ENCODE data around the gene MRPL4.
A peak's percentile ranks its signal among the peaks of the same experiment; 100 is the strongest.

Gene MRPL4

GRCh38 chr19:10289167-10289835, 37.3 kb downstream of the MRPL4 start:
- peak; percentile 44 for DNase-seq (ENCODE audit: extremely low read depth, low read depth)
- TF ChIP-seq CTCF (IDR thresholded peaks at IDR 0.05; ENCODE audit: low read depth, low read length, missing control alignments) = no peak
- peak overlapping the region; percentile 49 for H3K4me3 ChIP-seq (replicated peaks; ENCODE audit: low read depth, low read length)

- no peak for DNase-seq (ENCODE audit: extremely low read depth, low read depth)
- TF ChIP-seq CTCF (IDR thresholded peaks at IDR 0.05; ENCODE audit: low read depth, low read length, missing control alignments) = no peak
- H3K4me3 ChIP-seq (replicated peaks; ENCODE audit: low read depth, low read length) = peak within 1 kb of the TSS; percentile 49
These were observed 37.9 kb downstream of the MRPL4 start, which contains the start of gene ICAM5 for GRCh38 chr19:10289836-10290356. TSS of gene ICAM5 (plus strand) at chr19:10289952. CDS start at chr19:10290044, 92 bp downstream.

GRCh38 chr19:10290357-10290875, 38.4 kb downstream of the MRPL4 start:
- peak overlapping the region; percentile 49 for H3K4me3 ChIP-seq (replicated peaks; ENCODE audit: low read depth, low read length)
- no peak for TF ChIP-seq CTCF (IDR thresholded peaks at IDR 0.05; ENCODE audit: low read depth, low read length, missing control alignments)
- DNase-seq (ENCODE audit: extremely low read depth, low read depth) = no peak

- peak overlapping the region; percentile 49 for H3K4me3 ChIP-seq (replicated peaks; ENCODE audit: low read depth, low read length)
- no peak for DNase-seq (ENCODE audit: extremely low read depth, low read depth)
- no peak for TF ChIP-seq CTCF (IDR thresholded peaks at IDR 0.05; ENCODE audit: low read depth, low read length, missing control alignments)
These were observed 39.0 kb downstream of the MRPL4 start for GRCh38 chr19:10290876-10291553.

GRCh38 chr19:10291554-10292205, 39.7 kb downstream of the MRPL4 start:
- no peak for DNase-seq (ENCODE audit: extremely low read depth, low read depth)
- TF ChIP-seq CTCF (IDR thresholded peaks at IDR 0.05; ENCODE audit: low read depth, low read length, missing control alignments) = no peak
- peak overlapping the region; percentile 49 for H3K4me3 ChIP-seq (replicated peaks; ENCODE audit: low read depth, low read length)

GRCh38 chr19:10292206-10292788, 40.3 kb downstream of the MRPL4 start:
- peak; percentile 56 for DNase-seq (ENCODE audit: extremely low read depth, low read depth)

More at GRCh38 chr19:10292206-10292788, 40.3 kb downstream of the MRPL4 start:
- no peak for TF ChIP-seq CTCF (IDR thresholded peaks at IDR 0.05; ENCODE audit: low read depth, low read length, missing control alignments)
- H3K4me3 ChIP-seq (replicated peaks; ENCODE audit: low read depth, low read length) = peak overlapping the region; percentile 49

All from HFF-Myc (cell line).